ENCODE results near the gene SEC14L1. TPM values are rescaled to one million over a fixed set of nuclear protein-coding genes. Genes with fewer than 3 reads are reported as not detected.

SEC14L1 gene
- total RNA-seq, 1 experiment from 2014 or later, result 58.6 TPM

GRCh38 chr17:77257169-77257568 is 116.4 kb downstream of the SEC14L1 start:
- Histone ChIP-seq H3K23ac (ENCODE audit: insufficient read length, low read depth, low read length) (no peak overlapping the region), H2AK5ac (ENCODE audit: insufficient read length, low read length) (no peak overlapping the region), H3K9ac (ENCODE audit: extremely low read depth, insufficient read length, low read length) (no peak overlapping the region), H2AFZ (ENCODE audit: low read length) (no peak overlapping the region), H3K56ac (ENCODE audit: insufficient read length, low read depth, low read length) (no peak overlapping the region), H2BK120ac (ENCODE audit: low read depth, low read length, poor library complexity, severe bottlenecking) (no peak overlapping the region), H4K91ac (ENCODE audit: insufficient read length, low read depth, low read length) (no peak overlapping the region), H3K9me3 (ENCODE audit: control insufficient read depth, low read depth, low read length) (no peaks in the 10 kb centered on the region), H3K4me2 (ENCODE audit: insufficient read depth, insufficient read length, low read length) (no peak overlapping the region), H3K79me1 (ENCODE audit: insufficient read depth, low read depth, low read length, poor library complexity, severe bottlenecking) (no peaks in the 10 kb centered on the region), H3K27me3 (ENCODE audit: insufficient read depth, low read length) (no peaks in the 10 kb centered on the region), H3K27ac (ENCODE audit: insufficient read length, low read depth, low read length) (no peak overlapping the region), H4K5ac (ENCODE audit: insufficient read length, low read depth, low read length) (no peak overlapping the region), H2BK15ac (ENCODE audit: low read depth, low read length) (no peak overlapping the region), H4K20me1 (ENCODE audit: control insufficient read depth, insufficient read depth, insufficient read length) (no peaks in the 10 kb centered on the region), H4K8ac (replicated peaks; ENCODE audit: insufficient read length, low read depth, low read length) (no peak overlapping the region), H2BK5ac (ENCODE audit: insufficient read length, low read length) (no peak overlapping the region), H3T11ph (ENCODE audit: low read length) (no peak overlapping the region), H2BK12ac (ENCODE audit: insufficient read length, low read depth, low read length) (no peak overlapping the region), H2BK20ac (ENCODE audit: low read depth, low read length, poor library complexity, severe bottlenecking) (no peak overlapping the region), H3K23me2 (ENCODE audit: insufficient read length, low read depth, low read length, poor library complexity, severe bottlenecking) (no peaks in the 10 kb centered on the region), H3K18ac (ENCODE audit: insufficient read length, low read depth, low read length) (no peak overlapping the region), H3K4me1 (ENCODE audit: insufficient read depth, low read length) (no peaks in the 10 kb centered on the region), H3K14ac (ENCODE audit: insufficient read depth, low read length) (no peak overlapping the region), H3K79me2 (ENCODE audit: insufficient read depth, low read length) (no peaks in the 10 kb centered on the region), H3K4ac (ENCODE audit: low read depth, low read length) (no peak overlapping the region)
- Mint-ChIP-seq H3K9me3 (no peaks in the 10 kb centered on the region), H3K4me1 (peaks cover 4 to 15% of the 10 kb centered on the region in 2 experiments; a peak in 3 of 4 replicates), H3K36me3 (ENCODE audit: insufficient read depth in 1 of 3, low read depth in 3 of 3) (no peaks in the 10 kb centered on the region), H3K27me3 (ENCODE audit: low read depth) (peaks cover 6% of the 10 kb centered on the region), H3K27ac (no peak overlapping the region), H3K4me3 (no peak overlapping the region; a peak in 1 of 5 replicates)
- TF ChIP-seq CTCF (conservative IDR thresholded peaks at IDR 0.05), result no peak
- no peak for DNase-seq
- 100% methylated on average over 1 of the region's 1 CpG for WGBS (ENCODE audit: extremely low coverage, insufficient read length, low lambda C conversion rate)
